ENCODE measurements around the gene FARS2.
A peak's percentile ranks its signal among the peaks of the same experiment; 100 is the strongest.
"Not testable (repeated sequence)": the region's sequence is repeated elsewhere in the genome, so short reads cannot be mapped to it uniquely, and the experiment has no call there.

The FARS2 gene

DNA sequence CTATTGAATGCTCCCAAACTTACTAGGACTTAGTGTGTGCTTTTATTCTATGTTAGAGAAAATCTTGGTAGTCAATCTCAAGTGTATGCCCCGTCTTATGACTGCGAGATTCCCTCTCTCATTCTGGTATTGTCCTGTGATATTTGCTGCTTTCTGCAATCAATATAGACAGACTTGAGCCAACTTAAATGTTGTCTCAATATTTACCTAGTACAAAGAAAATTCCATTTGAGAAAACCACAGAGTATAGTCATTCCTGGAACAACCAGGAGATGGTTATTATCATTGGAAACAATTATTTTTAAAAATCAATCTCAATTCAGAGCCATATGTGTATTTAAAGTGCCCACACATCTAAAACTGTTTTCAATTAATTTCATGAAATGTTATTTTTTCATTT lies 415.4 kb downstream of the FARS2 start:
- no peak for DNase-seq

DNA sequence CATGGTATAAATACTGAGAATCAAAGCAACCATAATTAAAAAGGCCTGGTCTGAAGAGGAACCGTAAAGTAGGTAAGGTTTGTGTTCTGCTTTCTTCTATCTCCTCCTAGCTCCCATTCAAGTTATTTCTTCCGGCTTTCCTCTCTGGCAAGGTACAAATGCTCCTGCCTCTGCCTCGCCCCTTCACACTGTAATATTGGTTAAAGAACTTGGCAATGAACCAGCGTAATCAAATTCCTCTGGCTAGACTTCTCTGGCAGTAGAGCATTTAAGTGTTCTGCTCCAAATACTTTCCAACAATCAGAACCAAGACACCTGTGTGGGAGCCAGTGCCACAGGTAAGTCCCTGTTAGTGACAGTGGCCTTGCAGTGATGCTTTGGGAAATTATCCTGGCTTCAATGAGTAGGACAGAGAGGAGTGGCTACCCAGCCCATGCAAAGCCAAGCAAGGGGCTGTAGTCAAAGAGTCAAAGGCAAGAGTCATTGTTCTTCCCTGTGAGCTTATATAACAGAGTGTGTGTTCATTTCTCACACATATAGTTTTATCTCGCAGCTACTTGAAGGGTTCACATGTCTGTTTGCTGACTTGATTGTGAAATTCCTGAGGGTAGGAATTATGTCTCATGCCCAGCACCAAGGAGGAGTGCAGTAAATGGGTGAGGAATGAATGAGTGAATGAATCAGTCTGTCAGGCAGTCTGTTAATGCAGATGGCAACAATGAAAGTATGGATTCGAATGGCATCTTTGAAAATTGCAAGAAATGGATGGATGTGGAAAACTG lies 416.1 kb downstream of the FARS2 start:
- peak; percentile 29 for DNase-seq

DNA sequence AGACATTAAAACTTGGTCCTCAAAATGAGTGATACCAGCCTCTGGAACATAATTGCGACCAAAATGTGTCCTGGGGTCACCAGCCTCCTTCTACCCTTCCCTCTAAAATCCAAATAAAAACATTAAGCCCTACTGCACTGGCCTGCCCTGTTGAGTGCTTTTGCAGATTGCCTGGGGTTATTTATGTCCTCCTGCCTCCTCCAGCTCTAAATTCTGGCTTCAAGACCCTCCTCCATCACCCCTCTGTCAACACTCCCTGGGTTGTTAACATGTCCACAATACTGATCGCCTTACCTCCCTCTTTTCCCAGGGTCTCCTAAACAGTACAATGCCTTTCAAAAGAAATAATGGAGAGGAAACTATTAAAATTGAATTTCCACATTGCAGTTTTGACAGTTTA lies 418.0 kb downstream of the FARS2 start:
- DNase-seq, result no peak

DNA sequence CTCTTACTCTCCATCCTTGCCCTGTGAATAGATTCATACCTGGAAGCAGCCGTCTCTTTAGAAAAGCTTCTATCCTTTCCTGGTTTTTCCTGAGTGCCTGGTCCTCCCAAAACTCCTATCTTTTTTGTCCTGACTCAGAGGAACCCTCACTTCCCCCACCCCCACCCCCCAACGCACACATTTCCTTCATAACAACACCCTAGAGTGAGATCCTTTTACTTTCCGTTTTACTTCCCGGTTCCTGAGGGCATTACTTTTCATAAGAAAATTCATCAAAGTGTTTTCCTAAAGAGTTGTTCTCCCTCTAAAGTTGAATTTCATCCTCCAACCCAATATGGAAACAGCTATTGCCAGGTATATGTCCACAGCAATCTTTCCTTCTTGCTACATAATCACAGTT lies 418.4 kb downstream of the FARS2 start:
- no peak for DNase-seq

DNA sequence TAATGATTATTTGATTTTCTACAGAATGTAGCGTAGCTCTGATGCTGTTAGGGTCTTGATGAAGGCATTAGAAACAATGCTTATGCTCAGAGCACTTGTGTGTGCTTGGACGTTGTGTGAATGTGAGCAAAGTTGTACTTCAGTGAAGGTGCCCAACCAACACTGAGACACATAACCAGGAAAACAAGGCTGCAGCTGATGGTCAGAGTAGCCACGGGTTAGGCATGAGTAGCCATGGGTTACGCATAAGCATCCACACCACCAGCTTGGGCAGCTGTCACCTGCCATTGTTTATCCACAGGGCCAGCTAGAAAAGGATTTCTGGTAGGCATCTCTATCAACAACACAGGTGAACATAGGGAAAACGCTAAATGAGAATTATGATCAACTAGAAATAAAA lies 418.8 kb downstream of the FARS2 start:
- no peak for DNase-seq

DNA sequence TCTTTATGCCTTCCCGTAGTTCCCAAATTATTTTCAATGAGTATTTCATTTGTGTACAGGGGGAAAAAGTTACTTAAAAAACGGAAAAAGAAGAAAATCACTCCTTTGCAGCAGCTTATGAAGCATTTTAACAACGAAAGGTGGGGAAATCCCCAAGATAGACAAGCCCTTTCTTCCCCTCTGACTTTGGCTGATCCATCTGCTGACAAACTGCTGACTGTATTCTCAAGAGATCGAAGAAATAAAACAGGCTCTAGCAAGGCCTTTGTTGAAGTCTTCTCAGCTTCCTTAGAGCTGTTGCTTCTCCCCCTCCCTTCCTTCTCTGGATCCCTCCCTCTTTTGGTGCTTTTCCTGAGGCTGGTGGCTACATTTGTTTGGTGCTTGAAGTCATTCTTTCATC lies 420.2 kb downstream of the FARS2 start:
- no peak for DNase-seq

DNA sequence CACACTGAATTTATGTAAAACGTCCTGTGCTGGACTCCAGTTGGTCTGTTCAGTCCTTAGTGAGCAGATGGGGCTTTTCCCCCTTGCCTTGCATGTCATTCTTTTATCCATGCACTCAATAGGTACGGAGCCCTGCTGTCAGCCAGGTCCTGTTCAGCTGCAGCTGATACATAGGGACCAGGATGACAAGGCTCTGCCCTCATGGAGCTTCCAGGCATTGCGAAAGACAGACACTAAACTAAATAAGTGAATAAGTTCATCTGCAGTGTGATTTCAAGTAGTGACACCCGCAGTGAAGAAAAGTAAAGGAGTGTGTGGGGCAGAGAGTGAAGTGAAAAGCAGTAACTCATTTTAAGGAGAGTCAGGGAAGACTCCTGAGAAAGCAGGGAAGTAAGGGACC lies 421.2 kb downstream of the FARS2 start:
- DNase-seq, result no peak

DNA sequence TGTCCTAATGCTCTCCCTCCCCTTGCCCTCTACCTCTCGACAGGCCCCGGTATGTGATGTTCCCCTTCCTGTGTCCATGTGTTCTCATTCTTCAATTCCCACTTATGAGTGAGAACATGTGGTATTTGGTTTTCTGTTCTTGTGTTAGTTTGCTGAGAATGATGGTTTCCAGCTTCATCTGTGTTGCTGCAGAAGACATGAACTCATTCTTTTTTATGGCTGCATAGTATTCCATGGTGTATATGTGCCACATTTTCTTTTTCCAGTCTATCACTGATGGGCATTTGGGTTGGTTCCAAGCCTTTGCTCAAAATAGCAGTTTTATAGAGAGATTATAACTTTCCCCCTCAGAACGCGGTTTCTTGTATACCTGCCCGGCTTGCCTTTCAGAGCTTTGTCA lies 422.4 kb downstream of the FARS2 start:
- DNase-seq, result not testable (repeated sequence)

DNA sequence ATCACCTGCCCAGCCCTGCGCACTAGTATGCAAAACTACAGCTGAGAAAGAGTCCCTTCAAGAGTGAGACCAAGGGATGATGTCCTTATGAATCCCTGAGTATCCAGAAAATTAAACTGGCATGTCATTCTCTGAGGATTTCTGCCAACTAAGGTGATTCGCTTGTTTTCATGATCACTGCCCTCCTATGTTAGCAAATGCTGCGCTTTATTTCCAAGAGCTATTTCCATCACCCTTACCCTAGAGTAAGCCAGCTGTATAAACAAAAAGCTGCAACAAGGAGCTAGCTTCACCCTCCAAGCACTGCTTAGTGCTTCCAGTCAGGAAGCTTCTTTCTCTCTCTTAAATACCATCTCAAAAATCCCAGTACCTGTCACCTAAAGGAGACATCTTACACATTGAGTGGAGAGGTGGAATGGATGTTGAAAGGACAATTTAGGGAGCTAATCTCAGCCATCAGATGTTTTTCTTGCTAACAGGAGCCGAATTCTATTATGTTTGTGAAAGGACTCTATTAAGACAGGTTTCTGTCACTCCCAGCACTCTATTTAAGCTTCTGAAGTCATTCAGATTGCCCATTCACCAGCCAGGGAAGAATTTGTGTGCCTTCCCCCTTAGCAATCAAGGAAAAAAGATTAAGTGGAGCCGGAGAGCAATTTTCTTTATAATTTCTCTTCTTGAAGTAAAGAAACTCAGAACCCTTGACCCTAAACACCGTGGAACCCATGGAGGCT lies 423.2 kb downstream of the FARS2 start:
- no peak for DNase-seq

DNA sequence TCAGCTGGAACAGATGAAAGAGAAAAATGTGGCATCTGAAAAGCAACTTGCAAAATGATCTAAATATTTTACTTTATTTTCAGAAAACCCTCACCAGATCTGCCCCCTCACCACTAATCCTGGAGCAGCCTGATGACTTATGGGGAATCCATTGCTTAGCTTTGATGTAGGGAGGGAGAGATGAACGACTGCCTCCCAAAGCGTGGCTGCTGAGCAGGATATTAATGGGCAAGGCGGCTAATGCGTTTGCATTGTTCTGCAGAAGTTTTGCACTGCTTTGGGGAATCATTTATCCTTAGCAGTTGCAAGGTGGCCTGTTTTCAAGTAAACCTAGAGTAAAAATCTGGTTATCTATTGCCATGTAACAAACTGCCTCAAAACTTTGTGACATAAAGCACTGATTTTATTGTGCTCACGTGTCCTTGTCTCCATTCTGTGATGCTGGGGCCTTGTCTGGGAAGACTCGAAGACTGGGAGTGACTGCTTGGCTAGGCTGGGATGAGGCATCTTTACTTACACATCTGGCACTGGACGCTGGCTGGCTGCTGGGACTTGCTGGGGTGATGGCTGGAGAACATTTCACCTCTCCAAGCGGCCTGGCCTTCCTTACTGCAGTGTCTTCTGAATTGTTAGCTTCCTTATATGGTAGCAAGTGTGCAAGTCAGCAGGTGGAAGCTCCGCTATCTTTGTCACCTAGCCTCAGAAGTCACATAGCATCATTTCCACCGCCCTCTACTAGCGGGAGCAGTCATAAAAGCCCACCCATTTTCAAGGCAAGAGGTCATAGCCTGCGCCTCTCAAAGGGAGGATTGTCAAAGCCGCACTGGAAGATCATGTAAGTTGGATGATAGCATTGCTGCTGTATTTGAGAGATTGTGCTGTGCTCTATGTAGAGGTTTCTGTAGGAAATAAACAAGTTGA lies 432.2 kb downstream of the FARS2 start:
- no peak for DNase-seq

DNA sequence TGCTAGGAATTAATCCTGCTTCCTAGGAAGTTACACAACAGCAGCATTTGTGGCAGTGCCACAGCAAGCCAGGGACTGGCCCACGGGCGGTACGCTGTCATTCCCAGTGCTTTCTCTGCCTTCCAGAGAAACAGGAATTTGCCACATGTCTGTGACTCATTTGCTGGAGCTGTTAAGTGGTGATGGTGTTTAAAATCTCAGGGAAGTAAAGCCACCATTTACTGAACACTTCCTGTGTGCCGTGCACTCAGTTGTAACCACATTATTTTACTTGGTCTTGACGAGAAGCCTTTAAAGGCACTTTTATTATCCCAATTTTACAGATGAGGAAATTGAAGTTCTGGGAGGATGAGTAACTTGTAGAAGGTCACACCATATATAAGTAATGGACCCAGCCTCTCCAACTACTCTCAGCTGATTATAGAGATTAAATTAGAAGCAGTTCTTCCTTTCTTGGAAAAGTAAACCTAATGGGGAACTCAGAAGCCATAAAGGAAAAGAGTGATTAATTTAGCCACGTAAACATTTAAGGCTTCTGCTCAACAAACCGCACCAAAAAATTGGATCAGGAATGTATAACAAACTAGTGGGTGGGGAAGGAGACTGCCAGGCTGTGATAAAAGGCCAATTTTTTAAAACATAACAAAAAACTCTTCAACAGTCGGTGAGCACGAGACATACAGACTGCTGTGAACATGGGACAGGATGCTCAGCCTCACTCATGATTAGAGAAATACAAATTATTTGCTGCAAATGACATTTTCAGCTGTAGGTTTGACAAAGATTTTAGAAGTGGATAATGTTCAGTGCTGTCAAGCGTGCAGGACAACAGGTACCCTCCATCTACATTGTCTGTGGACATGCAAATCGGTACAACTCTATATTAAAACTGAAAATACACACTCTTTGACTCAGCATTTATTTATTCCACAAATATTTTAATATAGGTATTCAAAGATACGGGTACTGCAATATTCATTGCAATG lies 434.2 kb downstream of the FARS2 start:
- DNase-seq, result peak; percentile 96

DNA sequence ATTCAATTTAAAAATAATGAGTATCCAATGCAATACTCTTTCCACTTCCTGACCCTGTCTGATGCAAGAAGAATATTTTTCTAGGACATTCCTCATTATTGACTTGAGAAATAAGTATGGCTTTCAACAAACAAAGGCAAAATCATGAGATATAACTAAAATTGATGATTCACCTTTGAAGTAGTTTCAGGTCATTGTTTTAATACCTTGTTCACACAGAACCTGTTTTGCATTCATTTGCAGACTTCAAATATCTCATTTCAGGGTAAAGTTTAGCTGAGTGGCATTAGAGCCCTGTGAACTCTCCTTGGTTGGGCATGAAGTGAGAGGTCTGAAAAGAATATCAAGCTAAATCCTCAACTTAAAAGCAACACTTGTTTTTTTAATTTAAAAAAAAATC lies 436.2 kb downstream of the FARS2 start:
- no peak for DNase-seq

DNA sequence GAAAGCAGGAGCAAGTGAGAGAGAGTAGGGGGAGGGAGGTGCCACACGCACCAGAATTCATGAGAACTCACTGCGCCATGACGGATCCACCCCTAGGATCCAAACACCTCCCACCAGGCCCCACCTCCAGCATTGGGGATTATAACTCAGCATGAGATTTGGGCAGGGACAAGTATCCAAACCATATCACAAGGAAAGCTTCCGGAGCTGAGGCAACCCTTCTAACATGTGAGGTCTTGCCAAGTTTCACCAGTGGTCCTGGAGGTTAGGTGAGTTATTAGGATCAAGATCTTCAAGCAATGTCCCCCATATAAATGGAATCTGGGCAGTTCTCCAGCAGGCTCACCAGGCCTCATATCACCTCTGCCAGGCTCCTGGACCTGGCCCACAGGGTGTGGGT lies 437.0 kb downstream of the FARS2 start:
- DNase-seq, result no peak

DNA sequence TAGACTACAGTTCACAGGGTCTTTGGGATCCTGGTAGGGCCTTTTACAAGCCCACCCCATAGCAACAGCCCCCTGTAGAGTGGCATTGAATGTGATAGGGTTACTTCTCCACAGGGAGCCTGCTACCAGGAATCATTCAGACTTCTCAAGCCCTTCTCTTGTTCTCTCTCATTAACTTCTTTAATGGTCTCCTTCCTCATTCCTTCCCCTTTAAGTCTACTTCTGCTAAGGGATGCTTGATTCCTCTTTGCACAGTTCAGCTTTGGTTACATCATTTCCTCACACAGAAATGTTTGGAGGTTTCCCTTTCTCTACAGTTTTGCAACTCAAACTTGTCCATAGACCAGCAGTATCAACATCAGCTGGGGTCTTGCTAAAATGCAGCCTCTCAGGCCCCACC lies 437.8 kb downstream of the FARS2 start:
- peak; percentile 46 for DNase-seq

DNA sequence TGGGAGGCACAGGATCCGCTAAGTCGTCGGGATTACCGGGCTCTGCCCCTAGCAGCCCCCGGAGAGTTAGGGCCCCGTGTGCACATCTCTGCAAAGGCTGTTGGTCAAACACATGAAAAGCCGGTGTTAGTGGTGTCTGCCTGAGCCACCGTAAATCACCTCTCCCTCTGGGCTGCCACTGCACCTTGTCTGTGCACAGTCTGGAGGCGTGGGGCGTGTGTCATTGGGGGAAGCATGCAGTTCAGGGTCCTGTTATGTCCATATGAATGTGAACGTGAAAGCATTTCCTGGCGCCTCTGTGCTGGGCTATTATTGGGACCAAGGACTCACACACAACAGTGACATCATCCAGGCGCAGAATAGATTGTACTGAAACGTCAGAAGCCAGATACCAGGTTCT lies 439.9 kb downstream of the FARS2 start:
- peak; percentile 51 for DNase-seq

DNA sequence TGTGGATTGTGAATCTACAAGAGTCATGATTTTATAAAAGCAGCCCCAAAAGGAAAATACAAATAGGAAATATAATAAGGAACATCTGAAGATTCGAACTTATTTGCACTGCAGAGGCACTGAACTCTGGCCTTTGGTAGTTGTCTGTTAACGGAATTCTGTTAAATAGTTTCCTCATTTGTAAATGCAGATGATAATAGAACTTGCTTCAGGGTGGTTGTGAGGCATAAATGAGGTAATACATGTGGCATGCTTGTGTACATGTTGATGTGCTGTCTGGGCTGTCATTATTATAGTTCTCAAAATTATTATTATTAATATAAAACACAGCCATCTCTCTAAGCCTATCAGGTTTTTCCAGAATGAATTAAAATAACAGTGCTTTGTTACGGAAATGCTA lies 443.4 kb downstream of the FARS2 start:
- peak; percentile 12 for DNase-seq

DNA sequence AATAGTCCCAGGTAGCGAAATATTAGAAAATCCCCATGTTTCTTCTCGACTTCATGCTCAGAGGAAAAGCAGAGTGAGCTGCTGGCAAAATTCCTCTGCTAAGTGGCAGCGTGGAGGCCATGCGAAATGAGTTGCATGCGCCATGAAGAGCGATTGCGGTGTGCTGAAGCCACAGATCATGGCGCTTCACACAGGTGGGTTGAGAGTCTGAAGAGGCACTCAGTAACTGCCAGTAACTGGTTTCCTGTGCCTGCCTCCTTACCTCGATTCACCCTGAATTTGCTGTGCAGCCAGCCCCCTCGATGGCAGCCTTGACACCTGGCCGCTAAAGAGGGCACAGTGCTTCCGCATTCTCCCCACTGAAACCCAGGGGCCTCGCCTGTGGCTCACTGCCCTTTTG lies 443.9 kb downstream of the FARS2 start:
- no peak for DNase-seq

DNA sequence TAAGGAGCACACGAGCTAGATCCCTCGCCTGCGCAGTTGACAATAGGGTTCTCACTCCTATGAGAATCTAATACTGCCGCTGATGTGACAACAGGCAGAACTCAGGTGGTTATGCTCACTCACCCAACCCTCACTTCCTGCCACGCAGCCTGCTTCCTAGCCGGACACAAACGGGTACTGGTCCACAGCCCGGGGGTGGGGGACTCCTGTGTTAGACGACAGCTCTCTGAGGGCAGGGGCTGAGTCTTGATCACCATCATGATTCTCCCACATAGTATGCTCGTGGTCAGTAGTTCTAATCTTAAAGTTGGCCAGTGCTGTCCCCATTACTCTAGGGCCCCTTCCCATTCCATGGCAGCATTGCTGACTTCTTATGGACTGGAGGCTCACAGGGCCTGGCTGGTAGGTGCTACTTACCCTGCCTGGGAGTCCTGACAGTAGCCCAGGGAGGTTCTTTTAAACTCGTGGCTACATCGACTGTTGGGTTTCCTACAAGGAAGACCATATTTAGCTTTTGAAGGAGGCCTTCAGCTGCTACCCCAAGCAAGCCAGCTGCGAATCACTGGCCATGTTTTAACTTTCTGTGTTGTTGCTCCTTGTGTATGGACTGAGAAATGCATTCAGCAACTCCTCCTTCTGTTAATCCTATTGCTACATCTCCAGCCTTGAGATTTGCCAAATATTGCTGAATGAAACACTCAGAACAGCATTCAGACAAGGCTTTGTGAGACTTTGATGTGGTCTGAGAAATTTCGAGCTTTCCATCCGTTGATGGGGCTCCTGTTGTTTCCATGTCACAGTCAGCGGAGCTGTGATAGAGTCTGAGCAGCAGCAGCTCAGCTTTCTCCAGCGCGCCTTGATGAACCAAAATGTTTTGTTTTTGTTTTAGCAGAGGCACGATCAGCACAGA lies 445.1 kb downstream of the FARS2 start:
- DNase-seq, result peak; percentile 66

DNA sequence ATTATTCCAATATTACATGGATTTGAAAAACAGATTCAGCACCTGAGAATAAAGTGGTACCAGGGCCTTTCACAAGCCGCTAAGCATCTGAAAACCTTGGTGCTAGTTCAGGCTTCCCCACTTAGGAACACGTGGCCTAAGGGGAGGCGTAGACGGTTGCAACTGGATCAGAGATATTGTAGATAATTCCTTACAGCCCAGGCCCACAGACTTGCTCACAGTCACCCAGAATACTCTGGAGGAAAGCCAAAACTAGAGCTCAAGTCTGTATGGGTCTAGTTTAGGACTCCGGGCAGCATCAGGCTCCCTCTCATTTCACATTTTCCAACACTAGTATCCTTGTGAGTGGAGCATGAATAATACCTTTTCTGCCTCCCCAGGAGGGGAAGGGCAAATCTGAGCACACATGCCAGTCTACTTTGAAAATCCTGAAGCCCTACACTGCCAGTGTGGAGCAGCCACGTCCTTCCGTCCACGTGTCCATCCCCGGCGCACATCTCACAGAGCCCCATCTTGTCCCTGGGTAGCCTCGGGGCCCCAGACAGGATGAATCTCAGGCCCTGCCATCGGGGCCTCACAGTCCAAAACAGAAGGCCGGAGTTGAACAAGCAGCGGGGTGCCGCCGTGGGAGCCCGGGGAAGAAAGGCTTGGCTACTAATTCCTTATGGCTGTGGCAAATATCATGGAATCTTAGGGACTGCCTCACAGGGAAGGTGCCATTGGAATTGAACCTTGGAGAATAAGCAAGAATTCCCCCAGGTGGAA lies 446.1 kb downstream of the FARS2 start:
- peak; percentile 54 for DNase-seq

DNA sequence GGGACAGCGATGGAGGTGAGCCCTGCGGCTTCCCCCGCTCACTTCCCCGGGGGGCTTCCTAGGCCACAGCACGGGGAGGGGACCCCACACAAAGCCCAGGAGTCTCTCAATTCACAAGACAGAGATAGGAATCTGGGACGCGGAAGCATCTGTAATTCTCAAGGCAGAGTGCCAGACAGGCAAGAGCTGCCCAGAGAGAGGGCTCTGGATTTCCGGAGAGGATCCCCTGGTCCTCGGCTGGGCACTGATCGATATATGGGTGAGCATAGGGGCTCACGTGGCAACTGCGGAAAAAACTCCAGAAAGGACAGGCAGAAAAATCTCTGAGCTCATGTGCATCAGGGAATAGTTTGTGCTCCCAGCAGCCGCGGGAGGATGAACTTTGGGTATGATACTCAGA lies 449.2 kb downstream of the FARS2 start:
- DNase-seq, result no peak
